Loucy (cell line): ENCODE data around the gene TSC22D3.
"Not testable (repeated sequence)": the region's sequence is repeated elsewhere in the genome, so short reads cannot be mapped to it uniquely, and the experiment has no call there.

Source experiments
- H2AFZ ChIP-seq: fragments of 200-600 bp; sonication (generic); 2 replicates; pipeline ENCODE4 v1.6.0; 2016; ENCODE audit warnings: antibody characterized with exemption, mild to moderate bottlenecking, low read length, moderate library complexity
- H3F3A ChIP-seq: fragments of 200-600 bp; 2 replicates; pipeline ENCODE4 v1.6.0; 2016; ENCODE audit warnings: antibody characterized with exemption, low read depth, mild to moderate bottlenecking
- H3K27me3 ChIP-seq: fragments of 200-600 bp; sonication (generic); 2 replicates; pipeline ENCODE4 v1.6.1; 2014; ENCODE audit warnings: low read length, mild to moderate bottlenecking; ENCODE audit not compliant: insufficient read depth, poor library complexity, severe bottlenecking
- H3K36me3 ChIP-seq: fragments of 200-600 bp; sonication (generic); 2 replicates; pipeline ENCODE4 v1.6.1; 2016; ENCODE audit warnings: low read length; ENCODE audit not compliant: insufficient read depth
- H3K4me1 ChIP-seq: fragments of 200-600 bp; sonication (generic); 2 replicates; pipeline ENCODE4 v1.5.1; 2014; ENCODE audit warnings: low read length, mild to moderate bottlenecking; ENCODE audit not compliant: insufficient read depth, poor library complexity, severe bottlenecking
- H3K4me2 ChIP-seq: fragments of 200-600 bp; sonication (generic); 2 replicates; pipeline ENCODE4 v1.6.0; 2014; ENCODE audit warnings: antibody characterized with exemption, low read length, low read depth, mild to moderate bottlenecking; ENCODE audit not compliant: poor library complexity, severe bottlenecking
- H3K4me3 ChIP-seq: fragments of 200-600 bp; sonication (generic); 2 replicates; pipeline ENCODE4 v1.5.1; 2014; ENCODE audit warnings: low read length, mild to moderate bottlenecking, mixed read lengths; ENCODE audit not compliant: poor library complexity, severe bottlenecking
- H3K79me2 ChIP-seq: fragments of 200-600 bp; sonication (generic); 2 replicates; pipeline ENCODE4 v1.6.1; 2014; ENCODE audit warnings: low read length; ENCODE audit not compliant: insufficient read depth
- H3K9ac ChIP-seq: fragments of 200-600 bp; sonication (generic); 2 replicates; pipeline ENCODE4 v1.6.0; 2014; ENCODE audit warnings: mild to moderate bottlenecking, low read depth, low read length, moderate library complexity; ENCODE audit not compliant: poor library complexity, severe bottlenecking
- H3K9me2 ChIP-seq: fragments of 200-600 bp; sonication (generic); replicated peaks from 2 replicates; pipeline ENCODE4 v1.6.1; 2016; ENCODE audit warnings: low read depth, low read length, mixed read lengths
- H3K9me3 ChIP-seq: fragments of 200-600 bp; sonication (generic); 2 replicates; pipeline ENCODE4 v1.6.1; 2014; ENCODE audit warnings: mild to moderate bottlenecking, antibody characterized with exemption, low read length, low read depth; ENCODE audit not compliant: insufficient read depth
- H4K20me1 ChIP-seq: fragments of 200-600 bp; sonication (generic); 2 replicates; pipeline ENCODE4 v1.6.0; 2014; ENCODE audit warnings: antibody characterized with exemption, low read length, mild to moderate bottlenecking; ENCODE audit not compliant: insufficient read depth, poor library complexity, severe bottlenecking
- CTCF ChIP-seq: fragments of 200-600 bp; sonication (generic); conservative IDR thresholded peaks from 2 replicates; pipeline ENCODE4 v1.5.1; 2014; ENCODE audit warnings: mild to moderate bottlenecking, antibody characterized with exemption, low read length
- EZH2phosphoT487 ChIP-seq: fragments of 200-600 bp; IDR thresholded peaks from 2 replicates; pipeline ENCODE4 v1.6.1; 2018; ENCODE audit warnings: antibody characterized with exemption, mild to moderate bottlenecking, moderate library complexity, borderline replicate concordance

The TSC22D3 gene

GRCh38 chrX:107669885-107670628 lies 105.5 kb downstream of the TSC22D3 start:
- H3K36me3 ChIP-seq, result no peaks in the 10 kb centered on the region
- no peak overlapping the region for H3K4me3 ChIP-seq
- no peak overlapping the region for H2AFZ ChIP-seq
- H3F3A ChIP-seq, result peaks cover 7% of the 10 kb centered on the region; the same call in 1 of the 2 replicates
- H3K4me1 ChIP-seq, result peaks cover 17% of the 10 kb centered on the region
- no peaks in the 10 kb centered on the region for H4K20me1 ChIP-seq
- no peak for TF ChIP-seq CTCF
- TF ChIP-seq EZH2phosphoT487, result no peak
- H3K9ac ChIP-seq, result no peak overlapping the region
- H3K9me3 ChIP-seq, result no peaks in the 10 kb centered on the region
- no peak overlapping the region for H3K4me2 ChIP-seq
- H3K9me2 ChIP-seq, result no peaks in the 10 kb centered on the region
- no peaks in the 10 kb centered on the region for H3K27me3 ChIP-seq
- H3K79me2 ChIP-seq, result peaks cover 16% of the 10 kb centered on the region; the same call in 1 of the 2 replicates

- no peaks in the 10 kb centered on the region for H4K20me1 ChIP-seq
These were observed 106.3 kb downstream of the TSC22D3 start for GRCh38 chrX:107669261-107669660.

GRCh38 chrX:107668710-107669109 lies 106.9 kb downstream of the TSC22D3 start:
- H3F3A ChIP-seq, H4K20me1 ChIP-seq, H3K27me3 ChIP-seq, H3K4me3 ChIP-seq, H3K9ac ChIP-seq, H3K36me3 ChIP-seq, H3K9me3 ChIP-seq, H3K9me2 ChIP-seq, H2AFZ ChIP-seq, H3K4me1 ChIP-seq, H3K4me2 ChIP-seq: not testable (repeated sequence)
- peaks cover 16% of the 10 kb centered on the region; the same call in 1 of the 2 replicates for H3K79me2 ChIP-seq

More at GRCh38 chrX:107669261-107669660, 106.3 kb downstream of the TSC22D3 start:
- H3K4me3 ChIP-seq, result no peak overlapping the region
- TF ChIP-seq EZH2phosphoT487 (no peak), CTCF (no peak)
- H3K27me3 ChIP-seq, result no peaks in the 10 kb centered on the region
- H2AFZ ChIP-seq, result no peak overlapping the region
- peaks cover 7% of the 10 kb centered on the region; the same call in 1 of the 2 replicates for H3F3A ChIP-seq
- peaks cover 9% of the 10 kb centered on the region for H3K4me1 ChIP-seq
- no peak overlapping the region for H3K9ac ChIP-seq
- H3K9me2 ChIP-seq, result no peaks in the 10 kb centered on the region
- H3K36me3 ChIP-seq, result peaks cover 3% of the 10 kb centered on the region; the same call in 1 of the 2 replicates
- H3K4me2 ChIP-seq, result no peak overlapping the region
- H3K79me2 ChIP-seq, result peaks cover 16% of the 10 kb centered on the region; the same call in 1 of the 2 replicates
- no peaks in the 10 kb centered on the region for H3K9me3 ChIP-seq
